SW 1271 (cell line): ENCODE measurements around the gene UTP18.
A peak's percentile ranks its signal among the peaks of the same experiment; 100 is the strongest.
"Not testable (repeated sequence)": the region's sequence is repeated elsewhere in the genome, so short reads cannot be mapped to it uniquely, and the experiment has no call there.

Experiments
- DNase-seq, 2 experiments: peaks; one replicate each; lab custom pipeline; 2025; lab: John Stamatoyannopoulos, UW

Gene UTP18

DNA sequence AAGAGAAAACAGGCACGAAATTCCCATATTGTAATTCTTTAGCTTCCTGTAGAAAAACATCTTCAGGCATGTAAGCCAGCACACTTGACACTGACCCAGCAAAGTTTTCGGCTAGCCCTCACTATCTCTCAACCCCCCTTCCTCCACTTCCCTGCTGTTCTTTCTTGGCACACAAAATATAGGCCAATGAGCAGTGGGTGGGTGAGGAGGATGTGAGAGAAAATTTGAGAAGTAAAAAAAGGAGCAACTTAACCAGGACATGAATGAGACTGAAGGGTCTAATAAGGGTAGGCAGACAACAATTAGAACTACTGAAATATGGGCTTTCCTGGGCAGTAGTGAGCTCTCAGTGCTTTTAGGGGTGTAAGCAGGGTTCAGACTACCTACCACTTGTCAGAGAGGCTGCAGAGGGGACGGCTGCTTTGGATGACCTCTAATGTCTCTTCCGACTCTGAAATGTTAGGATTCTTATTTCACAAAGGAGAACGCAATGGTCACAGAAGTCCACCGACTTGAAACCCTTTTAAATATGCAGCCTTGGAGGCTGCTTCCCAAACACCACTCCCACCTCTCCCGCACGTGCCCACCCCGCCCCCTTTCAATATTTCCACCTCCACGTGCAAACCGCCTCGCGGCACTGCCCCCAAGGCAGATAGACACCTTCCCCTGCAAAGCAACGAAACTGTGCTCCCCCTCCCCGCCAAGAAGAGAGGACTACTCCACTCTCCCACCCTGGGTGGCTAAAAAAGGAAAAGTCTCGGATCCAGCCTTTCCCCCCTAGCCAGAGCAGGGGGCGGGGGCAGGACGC lies 1.4 kb upstream of the UTP18 start:
- no peak for DNase-seq

DNA sequence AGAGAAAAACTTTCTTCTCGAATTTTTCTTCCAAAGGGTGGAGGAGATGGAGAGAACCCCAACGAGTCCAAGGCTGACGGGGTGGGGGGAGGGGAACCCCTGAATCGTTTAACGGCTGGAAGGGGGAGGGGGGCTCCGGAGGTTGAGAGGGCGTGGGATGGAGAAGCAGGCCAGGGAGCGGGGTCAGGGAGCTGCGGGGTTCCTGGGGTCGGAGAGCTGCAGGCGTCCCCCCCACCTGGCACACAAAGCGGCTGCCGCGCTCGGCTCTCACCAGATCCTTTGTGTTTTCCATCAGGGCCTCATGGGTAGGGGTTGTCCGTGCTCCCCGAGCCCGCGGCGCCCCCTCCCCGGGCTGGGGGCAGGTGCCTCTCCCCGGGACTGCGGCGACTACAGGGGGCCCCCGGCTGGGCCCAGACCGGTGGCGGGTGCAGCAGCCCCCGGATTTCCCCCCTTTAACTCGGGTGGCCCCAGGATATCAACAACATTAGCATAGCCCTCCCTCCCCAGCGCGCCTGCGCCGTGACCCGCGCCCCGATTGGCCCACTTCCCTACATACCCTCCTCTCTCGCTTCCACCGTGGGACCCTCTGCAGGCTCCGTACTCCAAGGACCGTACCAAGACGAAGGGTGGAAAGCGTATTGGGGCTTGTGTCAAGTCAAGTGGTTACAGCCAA lies 646 bp upstream of the UTP18 start, which contains the start of gene MBTD1:
Gene MBTD1, minus strand, starts transcription at position 486 of the 673 bp plus-strand sequence. CDS start 34,888 bp downstream, outside the sequence.
- peak; percentile 87 to 95 for DNase-seq

DNA sequence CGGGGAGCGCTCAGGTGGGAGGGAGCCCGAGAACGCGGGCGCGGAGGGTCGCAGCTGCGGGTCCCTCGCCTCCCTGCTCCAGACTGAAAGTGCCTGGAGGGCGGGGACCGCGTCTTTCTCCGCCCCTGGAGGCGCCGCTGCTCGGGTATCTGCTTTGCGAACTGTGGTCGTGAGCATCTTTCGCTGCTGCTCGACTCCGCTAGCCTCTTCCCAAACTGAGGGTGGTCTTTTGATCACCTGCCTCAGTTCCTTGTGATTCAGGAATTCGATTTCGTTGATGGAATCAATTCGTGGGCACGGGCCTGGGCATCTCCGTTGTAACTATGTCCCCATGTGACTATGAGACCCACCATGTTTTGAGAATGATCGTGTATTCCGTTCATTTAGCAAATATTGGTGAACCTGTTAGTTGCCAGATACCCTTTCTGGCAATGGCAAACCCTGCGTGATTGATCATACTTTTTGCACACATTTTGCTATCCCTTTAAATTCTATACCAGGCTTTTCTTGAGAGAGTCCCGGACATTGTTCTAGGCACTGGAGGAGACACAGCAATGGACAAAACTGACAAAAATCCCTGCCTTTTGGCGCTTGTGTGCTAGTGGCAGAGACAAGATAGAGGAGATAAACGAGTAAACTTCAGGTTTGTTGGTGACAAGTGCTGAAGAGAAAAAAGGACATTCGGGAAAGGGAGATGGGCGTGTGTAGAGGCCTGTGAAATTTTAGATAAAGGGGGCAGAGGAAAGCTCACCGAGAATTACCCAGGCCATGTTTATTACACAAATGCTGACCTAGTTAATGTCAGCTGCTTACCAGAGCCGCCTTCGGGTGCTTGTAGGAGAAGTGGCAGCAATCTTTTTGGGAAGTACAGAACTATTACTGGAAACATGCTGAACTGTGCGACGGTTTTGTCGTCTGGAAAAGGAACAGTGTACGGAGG lies 948 bp downstream of the UTP18 start:
- peak in 1 of 2 experiments; percentile 38 for DNase-seq

DNA sequence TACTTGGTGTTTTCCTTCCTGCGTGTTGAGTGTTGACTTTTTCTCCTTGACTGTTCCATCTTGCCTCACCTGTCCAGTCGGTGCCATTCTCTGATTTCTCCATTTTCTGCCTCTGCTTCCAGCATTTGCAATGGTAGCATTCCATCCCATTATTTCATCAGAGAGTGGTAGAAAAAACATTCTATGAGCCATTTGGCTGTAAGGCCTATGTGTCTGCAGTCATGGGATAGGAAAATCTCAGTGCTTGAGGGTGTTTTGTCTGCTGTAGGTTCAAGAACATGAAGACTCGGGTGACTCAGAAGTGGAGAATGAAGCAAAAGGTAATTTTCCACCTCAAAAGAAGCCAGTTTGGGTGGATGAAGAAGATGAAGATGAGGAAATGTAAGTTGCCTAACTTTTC lies 2.7 kb downstream of the UTP18 start:
- DNase-seq, result no peak

DNA sequence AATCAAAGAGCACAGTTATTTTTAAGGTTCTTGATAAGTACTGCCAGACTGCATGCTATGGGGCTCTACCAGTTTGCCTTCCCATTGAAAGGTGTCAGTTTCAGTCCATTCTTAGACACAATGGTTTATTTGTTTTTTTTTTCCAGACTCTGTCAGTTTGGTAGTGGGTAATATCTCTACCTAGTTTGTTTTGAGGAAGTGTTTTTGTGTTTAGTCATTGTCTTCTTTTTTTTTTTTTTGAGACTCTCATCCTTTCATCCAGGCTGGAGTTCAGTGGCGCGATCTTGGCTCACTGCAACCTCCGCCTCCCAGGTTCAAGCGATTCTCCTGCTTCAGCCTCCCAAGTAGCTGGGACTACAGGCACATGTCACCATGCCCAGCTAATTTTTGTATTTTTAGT lies 4.1 kb downstream of the UTP18 start:
- DNase-seq, result peak; percentile 13 to 39

DNA sequence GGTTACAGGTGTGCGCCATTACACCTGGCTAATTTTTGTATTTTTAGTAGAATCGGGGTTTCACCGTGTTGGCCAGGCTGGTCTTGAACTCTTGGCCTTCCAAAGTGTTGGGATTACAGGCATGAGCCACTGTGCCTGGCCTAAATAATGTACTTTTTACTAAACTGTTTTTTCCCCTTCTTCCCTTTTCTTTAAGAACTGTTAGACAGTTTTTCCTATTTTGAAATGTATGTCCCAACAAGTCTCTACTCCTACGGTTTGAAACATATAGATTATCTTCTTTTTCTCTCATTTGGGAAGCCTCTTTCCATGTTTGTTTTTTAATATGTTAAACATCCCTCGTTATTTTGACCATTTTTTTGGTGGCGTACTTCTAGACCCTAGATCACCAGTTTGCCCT lies 9.6 kb downstream of the UTP18 start:
- DNase-seq, result no peak

DNA sequence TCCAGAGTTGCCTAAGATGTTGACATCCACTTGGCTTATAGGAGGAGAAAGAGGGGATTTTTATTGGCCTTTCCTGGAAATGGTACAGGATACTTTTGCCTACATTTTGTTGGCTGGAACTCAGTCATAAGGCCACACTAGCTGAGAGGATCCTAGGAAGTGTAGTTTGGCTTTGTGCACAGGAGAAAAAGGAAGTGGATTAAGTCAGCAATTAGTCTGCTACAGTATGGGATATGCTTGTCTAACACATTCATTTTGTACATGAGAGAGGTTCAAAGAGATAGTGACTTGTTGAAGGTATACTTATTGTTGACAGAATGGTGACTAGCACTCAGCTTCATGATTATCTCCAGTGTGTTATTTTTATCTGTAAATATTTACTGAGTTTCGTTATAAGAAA lies 10.3 kb downstream of the UTP18 start:
- no peak for DNase-seq

DNA sequence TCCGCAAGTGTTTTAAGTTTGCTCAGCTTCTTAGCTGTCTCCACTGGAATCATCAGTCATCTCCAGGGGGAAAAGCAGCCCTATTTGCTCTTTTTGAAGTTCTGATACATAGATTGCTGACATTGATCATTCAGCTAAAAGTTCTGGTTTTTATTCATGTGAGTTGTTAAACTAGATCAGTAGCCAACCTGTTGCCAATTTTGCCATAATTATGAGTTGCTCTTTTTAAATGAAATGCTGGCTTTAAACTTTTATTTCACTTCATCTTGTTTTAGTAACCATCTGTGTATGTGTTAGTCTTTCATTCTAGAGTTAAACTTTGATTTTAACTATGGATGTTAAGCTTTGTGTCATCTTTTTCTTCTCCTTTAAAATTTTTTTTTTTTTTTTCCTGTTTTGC lies 12.5 kb downstream of the UTP18 start:
- DNase-seq, result no peak

DNA sequence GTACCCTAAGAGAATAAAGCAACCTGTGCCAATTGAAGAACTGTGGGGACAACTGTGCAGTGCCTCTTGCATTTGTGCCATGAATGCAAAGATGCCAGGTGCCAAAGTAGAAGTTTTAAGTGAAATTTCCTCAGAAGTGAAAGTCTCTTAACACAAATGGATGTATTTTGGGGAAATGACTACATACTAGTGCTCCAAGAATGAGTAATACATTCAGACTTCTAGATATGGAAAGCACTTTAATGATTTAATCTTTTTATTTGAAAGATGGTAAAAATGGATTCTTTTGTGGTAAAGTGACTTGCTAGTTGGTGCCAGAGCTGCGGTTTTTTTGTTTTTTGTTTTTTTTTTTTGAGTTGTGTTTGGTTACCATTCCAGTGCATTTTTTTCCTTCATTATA lies 15.0 kb downstream of the UTP18 start:
- no peak for DNase-seq

DNA sequence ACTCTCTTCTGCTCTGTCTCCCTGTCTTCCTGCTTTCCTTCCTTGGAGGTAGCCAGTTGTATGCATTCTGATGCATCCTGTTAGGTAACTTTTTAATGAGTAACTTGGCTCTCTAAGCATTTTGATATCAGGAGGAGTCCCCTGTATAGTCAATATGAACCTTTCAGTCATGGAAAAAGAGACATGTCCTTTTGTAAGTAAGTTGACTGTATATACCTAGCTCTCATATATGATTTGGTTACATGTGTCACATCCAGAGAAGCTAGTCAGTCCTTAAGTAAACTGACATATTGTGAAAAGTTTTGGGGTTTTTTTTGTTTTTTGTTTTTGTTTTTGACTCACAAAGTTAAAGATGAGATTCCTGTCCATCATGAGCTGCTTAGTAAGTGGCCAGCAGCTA lies 18.8 kb downstream of the UTP18 start:
- DNase-seq, result no peak

DNA sequence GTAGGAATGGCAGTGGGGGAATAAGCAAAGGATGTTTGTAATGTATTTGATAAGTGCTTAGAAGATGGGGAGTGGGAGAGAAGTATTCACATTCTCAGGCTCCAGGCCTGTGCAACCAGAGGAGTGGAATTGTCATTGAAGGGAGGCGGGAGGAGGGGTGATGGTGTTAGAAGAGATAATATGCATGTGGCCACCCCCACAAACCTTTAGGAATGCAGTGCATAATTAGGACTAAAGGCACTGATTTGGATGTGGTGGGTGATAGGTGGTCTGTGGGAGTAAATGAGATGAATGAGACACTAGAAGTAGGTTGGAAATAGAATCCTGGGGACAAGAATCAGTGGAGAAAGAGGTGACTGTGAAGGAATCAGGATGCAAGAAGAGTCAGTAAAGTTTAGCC lies 27.1 kb downstream of the UTP18 start:
- DNase-seq, result no peak

DNA sequence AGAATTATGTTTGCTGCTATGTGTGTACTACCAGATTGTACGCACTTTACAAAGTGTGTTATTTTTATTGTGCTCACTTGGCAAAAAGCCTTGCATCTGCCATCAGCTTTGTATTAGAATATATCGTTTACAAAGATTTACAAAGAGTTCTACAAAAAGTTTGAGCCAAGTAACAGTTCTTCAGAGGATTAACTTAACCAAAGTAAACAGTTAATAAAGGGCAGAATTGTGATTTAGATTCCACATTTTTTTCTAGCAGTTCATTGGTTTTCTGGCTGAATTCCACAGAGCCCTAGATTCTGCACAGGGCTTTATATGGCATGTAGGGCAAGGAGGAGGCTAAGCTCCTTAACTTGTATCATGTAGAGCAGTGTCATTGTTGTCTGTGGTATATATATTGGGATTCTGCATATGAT lies 29.4 kb downstream of the UTP18 start:
- no peak for DNase-seq

DNA sequence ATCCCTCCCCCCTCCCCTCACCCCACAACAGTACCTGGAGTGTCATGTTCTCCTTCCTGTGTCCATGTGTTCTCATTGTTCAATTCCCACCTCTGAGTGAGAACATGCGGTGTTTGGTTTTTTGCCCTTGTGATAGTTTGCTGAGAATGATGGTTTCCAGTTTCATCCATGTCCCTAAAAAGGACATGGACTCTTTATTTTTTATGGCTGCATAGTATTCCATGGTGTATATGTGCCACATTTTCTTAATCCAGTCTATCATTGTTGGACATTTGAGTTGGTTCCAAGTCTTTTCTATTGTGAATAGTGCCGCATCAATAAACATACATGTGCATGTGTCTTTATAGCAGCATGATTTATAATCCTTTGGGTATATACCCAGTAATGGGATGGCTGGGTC lies 34.0 kb downstream of the UTP18 start:
- not testable (repeated sequence) for DNase-seq

DNA sequence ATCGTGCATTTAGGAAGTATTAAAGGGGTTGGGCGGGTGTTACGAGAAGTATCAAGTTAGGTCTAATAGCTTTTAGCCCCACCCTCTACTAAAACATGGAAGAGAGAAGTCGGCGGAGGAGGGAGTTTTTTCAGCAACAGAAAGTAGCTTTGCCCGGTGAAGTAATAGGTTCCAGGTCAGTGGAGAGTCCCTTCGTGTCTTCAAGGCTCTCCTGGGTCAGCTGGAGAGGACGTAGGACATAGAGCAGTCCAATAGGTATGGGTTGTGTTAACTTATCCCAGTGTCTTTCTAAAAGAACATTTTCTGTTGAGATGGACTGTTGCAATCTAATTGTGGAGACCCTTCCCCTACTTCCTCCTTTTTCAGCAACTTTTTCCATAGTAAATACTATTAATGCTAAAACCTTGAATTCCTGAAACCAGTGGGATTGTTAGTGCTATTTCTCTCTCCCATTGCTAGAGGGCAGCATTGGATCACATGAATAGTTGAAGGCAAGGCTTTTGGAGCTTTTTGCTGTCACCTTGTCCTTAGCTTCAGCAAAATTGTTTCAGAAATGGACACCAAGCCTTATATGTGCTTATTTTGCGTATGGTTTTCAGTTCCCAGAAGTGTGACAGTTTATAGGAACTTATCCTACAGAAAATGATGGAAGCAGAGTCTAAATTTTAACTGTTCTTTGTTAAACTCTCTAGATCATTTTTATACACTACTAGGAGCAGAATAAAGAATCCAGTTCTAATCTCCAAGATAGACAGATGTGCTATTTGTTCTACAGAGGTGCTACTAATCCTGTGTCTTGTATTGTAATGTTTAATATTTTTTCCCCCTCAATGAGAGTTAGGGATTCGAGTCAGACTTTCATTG lies 38.4 kb downstream of the UTP18 start:
- peak; percentile 5 to 50 for DNase-seq

DNA sequence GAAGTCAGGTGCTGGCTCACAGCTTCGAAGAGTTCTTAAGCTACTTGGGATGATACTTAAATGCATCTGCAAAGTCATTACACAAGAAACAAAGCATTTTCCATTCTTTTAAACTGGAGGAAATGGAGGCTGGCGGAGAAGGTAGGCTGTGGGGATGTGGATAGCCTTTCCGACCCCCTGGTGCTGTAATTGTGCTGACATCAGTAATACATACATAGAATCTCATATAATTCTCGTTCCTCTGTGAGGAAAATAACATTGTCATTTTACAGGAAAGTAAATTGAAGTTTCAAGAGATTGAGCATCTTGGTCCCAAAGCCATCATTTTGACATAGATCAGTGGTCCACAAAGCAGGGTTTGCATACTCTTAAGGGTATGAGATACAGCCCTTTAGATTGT lies 39.5 kb downstream of the UTP18 start:
- no peak for DNase-seq

DNA sequence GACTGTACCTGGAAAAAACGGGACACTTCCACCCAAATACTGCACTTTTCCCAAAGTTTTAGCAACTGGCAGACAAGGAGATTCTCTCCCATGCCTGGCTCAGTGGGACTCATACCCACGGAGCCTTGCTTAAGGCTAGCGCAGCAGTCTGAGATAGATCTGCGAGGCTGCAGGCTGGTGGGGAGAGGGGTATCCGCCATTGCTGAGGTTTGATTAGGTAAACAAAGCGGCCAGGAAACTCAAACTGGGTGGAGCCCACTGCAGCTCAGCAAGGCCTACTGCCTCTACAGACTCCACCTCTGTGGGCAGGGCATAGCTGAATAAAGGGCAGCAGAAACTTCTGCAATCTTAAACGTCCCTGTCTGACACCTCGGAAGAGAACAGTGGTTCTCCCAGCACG lies 44.8 kb downstream of the UTP18 start:
- DNase-seq, result no peak

DNA sequence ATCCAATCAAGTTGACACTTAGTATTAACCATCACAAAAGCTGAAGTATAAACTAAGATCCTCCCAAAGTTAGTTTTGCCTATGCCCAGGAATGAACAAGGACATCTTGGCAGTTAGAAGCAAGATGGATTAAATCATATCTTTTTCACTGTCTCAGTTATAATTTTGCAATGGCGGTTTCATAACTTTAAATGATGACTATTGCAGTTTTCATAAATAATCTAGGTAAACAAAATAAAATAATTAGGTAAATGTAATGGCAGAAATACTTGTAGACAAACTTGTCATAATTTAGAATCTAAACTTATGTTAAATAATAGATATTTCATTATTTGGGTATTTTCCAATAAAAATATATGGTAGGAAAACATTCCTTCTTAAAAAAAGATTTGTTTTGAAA lies 51.7 kb downstream of the UTP18 start:
- not testable (repeated sequence) for DNase-seq

DNA sequence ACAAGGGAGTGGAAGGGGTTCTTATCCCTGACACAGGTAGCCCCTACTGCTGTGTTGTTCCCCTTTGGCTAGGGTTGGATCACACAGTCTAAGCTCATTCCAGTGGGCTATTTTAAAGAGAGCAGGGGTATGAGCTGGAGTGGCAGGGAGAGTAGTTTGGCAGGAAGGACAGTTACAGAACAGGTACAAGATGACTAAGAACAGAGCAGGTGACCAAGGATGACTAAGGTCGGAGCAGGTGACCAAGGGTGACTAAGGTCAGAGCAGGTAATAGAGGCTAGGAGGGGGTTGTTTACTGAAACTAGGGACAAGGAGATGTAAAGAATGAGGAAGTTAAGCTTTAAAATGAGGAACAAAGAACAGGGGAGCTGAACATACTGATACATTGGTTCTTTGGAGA lies 58.8 kb downstream of the UTP18 start:
- no peak for DNase-seq

DNA sequence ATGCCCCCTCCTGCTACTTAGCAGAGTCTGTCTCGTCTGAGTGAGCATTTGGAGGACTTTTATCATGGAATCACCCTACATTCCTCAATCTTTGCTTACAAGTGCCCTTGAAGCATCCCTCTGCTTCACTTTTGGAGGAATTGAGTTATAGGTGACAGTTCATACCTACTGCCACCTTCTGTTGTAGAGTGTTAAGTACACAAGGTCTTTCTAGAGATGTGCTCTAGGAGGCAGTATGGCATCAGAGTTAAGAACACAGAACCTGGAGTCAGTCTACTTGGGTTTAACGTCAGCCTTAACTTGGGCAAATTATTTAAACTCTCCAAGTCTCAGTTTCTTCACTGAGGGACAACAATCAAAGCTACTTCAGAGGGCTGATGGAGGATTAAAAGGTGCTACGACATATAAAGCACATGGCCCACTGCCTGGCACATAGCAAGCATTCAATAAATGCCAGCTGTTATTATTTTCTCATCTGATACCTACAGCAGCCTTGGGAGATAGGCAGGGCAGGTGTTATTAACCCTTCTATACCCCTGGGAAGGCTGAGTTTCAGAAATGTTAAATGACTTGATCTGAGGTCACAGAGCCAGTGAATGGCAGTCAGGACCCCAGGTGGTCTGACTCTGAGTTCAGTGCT lies 62.2 kb downstream of the UTP18 start:
- peak in 1 of 2 experiments; percentile 20 for DNase-seq

DNA sequence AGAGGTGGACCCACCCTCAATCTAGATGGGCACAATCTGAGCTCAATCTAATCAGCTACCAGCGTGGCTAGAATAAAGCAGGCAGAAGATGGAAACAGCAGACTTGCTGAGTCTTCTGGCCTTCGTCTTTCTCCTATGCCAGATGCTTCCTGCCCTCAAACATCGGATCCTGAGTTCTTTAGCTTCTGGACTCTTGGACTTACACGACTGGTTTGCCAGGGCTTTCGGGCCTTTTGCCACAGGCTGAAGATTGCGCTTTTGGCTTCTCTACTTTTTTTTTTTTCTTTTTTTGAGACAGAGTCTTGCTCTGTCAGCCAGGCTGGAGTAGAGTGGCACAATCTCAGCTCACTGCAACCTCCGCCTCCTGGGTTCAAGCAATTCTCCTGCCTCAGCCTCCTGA lies 65.1 kb downstream of the UTP18 start:
- no peak for DNase-seq
